HG03469 (cell line): ENCODE results near the gene DCDC1.

ENCODE experiments used
- ATAC-seq: cut with Tn5 transposase; IDR thresholded peaks from one replicate; pipeline ENCODE4 v1.9.1; 2021; ENCODE audit warnings: mild to moderate bottlenecking, moderate library complexity, moderate number of reproducible peaks; ENCODE audit not compliant: unreplicated experiment

Gene DCDC1, protein sequence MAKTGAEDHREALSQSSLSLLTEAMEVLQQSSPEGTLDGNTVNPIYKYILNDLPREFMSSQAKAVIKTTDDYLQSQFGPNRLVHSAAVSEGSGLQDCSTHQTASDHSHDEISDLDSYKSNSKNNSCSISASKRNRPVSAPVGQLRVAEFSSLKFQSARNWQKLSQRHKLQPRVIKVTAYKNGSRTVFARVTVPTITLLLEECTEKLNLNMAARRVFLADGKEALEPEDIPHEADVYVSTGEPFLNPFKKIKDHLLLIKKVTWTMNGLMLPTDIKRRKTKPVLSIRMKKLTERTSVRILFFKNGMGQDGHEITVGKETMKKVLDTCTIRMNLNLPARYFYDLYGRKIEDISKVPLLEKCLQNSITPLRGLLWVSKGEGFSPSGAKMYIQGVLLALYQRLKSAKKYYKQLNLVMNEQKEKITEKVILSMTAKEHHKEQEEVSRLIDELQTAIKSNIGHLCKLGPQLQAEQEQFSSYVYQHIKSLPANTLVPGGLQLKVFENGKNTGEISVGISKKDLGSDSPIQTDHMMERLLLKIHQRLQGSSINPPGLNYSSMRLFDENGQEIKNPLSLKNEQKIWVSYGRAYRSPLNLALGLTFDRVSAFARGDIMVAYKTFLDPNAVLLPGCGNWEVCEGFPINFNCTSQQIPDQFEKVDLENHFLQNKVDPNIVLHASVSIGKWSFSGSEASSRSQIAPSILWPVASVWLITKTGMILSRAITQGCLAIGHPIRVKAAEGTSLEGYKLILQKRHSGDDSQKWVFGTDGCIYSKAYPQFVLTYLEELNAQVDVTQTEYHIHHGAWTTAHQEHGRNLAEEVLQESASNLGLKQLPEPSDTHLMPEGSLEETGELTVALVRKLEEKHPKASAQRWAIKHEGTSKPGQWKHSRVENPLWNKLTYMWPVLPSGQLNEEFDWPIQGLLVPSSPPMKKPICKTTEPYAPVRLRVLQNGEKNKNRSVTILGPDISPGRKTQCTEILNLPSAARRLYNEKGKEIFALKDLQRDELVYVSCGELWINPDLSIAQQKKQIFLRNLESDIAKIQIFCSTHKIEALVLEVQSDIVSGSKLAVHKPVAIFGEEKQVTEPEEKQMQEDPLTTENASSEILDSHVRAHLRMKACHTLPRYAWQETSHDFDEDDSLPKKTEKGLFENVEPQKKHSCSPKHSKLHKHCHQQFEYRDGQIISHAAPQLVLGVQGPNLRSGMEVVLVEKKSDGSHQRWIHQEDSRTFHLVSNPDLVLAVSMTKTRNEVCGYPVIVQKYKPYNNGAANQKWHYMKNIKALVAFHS (N-terminal part only)

DNA sequence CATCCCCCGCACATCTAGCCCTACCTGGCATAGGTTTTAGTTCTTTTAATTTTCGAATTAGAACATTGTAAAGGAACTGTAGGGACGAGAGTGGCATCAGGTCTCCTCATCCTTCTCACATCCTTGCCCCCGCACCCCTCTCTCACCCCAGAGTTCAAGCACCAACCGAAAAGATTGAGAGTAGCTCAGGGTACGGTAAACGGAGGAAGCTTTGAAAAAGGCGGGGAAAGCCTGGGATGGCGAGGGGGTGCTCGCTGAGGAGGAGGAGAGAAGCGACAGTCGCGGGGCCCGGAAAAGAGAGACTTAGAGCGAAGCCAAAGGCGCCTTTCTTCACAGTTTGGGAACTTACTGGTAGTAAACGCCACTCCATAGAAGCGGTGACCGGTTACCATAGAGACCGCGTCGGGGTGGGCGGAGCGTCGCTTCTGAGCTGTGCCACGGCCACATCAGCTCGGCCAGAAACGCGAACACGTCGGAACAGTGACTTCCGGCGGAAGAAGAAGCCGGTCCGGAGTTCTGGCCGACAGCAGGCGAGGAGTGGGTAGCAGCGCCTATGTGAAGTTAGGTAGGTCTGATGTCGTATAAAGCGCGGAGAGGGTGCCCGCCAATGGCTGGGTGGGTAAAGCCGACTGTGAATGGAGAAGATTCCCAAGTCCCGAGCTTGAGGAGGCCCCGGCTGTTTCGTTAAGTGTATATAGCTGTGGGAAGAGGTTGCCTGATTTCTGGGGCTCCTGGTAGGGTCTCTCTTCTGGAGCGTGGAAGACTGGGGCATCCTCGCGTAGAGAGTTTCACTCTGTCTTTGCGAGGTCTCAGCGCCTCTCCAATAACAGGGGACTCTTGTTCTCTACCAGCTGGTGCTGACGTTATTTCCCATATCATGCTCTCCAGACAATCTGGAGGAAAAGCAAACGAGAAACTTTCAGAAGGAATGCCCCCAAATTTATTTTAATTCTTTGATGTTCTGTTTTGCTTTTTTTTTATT, at the start of gene DCDC1, which contains the start of gene DNAJC24:
TSS of gene DCDC1 (minus strand) at position 392 of the 982 bp plus-strand sequence. CDS start 41,459 bp downstream, outside the sequence.
TSS of gene DNAJC24 (plus strand) at position 513 of the 982 bp plus-strand sequence. CDS start 889 bp downstream, outside the sequence.
- ATAC-seq: peak; percentile 98

DNA sequence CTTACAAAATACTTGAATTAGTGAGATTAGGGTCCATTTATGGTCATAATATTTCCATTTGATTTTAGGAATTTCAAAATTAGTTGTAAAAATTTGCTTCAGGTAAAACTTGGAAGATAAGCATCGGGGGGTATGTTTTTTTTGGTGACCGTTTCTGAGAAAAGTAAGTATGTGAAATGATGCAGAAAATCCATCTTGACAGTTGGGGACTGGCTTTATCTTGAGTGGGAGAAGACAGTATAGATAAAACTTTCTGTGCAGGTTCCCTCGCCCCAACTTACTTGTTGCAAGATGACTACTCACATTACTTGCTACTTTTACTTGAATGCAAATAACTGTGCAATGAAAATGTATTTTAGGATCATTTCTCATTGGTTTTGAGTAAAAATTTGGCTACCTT, 49.6 kb upstream of the DCDC1 start:
- ATAC-seq: no peak

DNA sequence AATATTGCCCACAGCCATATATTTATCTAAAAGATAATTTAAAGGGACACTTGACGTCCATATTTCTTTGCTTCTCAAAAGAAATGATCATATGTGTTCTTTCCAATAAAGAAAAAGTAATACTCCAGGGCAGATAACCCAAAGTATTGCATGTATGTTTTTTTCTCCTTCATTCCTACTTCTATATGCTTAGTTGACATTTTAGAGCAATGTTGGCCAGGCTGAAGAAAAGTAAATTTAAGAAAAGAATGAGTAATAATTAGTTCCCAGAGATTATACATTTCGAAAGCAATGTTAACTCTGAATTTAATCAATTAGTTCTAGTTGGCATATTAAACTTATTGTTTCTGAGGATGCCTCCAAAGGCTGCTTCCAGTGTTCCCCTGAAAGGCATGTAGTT, 48.3 kb upstream of the DCDC1 start:
- ATAC-seq: no peak

DNA sequence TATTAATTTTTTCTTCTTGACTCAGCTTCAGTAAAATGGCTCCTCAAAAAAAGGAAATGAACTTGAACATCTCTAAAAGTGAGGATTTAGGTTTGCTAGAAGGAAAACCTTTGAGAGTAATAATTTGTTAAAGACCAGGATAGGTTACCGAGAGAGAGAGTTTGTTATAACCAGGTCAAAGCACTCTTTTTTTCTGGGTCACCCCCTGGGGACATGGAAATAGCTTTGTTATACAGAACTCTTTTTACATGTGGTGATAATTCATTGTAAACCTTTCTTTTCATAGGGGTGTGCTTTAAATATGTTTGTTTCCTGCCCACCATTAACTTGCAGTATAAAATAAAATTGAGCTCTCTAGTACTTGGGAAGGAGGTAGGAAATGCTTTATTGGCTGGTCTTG, 47.8 kb upstream of the DCDC1 start:
- no peak for ATAC-seq

DNA sequence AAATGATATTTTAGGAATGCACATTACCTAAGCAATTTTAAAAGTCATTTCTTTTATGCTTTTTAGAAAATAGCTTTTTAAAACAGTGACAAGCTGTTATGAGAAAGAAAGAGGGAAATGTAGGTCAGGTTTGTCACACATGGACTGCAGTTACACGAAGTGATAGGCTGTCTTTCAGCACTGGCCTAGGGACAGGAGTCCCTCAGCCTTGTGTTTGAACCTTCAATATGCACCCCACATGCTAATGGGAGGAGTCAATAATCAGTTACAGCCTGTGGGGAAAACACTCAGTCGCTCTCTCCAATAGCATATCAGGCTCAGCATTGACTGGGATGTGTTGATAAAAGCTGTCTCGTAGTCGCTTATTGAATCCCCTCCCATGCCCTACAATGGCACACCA, 45.9 kb upstream of the DCDC1 start:
- ATAC-seq: no peak

DNA sequence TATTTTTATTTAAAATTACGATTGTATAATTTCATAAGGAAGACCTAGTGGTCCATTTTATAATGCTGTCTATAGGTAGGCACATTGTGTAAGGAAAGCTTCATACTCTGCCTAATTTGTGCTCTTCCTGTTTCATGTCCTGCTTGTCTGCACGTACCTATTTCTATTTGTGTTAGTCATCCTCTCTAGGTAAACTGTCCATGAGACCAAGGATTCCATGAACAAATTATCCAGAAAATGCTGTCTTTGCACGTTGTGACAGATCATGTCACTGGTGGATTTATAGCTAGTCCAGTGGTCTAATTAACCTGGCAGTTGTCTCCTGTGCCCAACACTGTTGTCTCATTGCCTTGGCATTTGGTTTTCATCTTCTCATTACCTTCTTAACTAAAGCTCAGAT, 44.8 kb upstream of the DCDC1 start:
- no peak for ATAC-seq

DNA sequence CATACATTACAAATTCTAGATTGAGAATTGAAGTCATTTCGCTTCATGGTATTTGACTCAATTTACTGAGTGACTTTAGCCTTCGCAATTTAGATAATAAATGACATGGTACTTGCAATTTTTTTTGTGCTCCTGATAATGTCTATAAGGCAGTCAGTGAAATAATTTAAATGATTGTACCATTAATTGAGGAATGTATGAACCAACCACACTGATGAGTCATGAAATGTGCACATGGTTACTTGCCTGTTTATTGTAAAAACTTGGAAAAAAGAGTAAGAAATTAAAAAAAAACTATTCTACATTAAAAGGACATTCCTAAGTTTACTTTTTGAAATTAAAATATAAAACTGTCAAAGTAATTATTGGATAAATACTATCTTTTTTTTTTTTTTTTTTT, 43.4 kb upstream of the DCDC1 start:
- no peak for ATAC-seq

DNA sequence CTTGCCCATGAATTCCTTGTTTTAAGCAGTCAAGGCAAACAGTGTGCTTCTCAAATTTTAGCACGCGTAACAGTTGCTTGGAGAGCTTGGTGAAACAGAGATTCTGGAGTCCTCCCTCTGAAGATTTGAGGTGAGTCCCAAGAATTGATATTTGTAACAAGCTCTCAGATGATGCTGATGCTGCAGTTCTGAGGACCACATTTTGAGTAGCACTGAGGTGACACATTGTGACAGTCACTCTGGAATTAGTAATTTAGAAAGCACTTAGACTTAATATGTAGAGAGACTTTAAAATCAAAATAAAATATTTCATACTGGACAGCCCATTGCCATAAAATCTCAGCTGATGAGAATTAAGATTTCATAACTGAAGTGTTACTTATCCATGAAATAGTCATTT, 38.7 kb upstream of the DCDC1 start:
- ATAC-seq: no peak

DNA sequence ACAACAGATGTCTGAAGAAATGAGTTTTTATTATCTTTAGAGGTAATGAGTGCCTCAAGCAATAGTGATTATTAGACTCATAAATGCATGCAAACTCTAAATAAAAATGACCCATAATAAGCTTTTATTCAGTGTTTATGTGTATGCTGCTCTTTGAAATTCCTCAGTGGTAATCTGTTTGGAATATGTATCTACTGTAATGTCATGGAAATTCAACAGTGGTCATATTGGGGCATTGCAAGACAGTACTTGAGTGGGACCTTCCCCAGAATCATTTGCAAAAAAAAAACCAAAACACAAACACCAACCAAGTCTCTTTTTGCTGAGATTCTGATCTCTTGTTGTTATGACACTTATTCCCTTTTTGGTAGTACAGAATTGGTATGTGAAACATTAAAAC, 35.1 kb upstream of the DCDC1 start:
- ATAC-seq: no peak

DNA sequence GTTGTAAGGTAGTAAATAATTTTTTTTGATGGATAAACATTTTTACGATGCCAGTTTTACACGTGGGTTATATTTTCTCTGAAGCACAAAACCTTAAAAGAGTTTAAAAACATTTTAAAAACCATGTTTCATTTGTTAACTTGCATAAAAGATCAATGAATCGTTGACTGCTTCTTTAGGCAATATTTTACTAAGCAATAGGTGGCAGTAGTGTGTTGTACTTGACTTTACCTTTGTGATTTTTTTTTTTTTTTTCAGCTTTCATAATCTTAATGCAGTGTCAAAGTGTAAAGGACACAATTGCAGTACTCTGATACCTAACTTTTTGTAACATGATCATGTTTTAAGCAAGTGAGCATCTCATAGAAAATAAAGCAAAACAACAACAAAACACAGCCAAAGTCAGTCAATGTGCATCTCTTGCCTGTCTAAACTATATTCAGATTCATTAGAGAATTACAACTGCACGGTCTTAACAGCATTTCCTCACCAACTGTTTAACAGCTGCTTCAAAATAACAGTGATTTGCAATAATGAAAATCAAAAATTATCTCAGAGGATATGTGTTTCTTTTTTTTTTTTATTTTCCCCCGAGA, 27.8 kb upstream of the DCDC1 start:
- ATAC-seq: peak; percentile 46

DNA sequence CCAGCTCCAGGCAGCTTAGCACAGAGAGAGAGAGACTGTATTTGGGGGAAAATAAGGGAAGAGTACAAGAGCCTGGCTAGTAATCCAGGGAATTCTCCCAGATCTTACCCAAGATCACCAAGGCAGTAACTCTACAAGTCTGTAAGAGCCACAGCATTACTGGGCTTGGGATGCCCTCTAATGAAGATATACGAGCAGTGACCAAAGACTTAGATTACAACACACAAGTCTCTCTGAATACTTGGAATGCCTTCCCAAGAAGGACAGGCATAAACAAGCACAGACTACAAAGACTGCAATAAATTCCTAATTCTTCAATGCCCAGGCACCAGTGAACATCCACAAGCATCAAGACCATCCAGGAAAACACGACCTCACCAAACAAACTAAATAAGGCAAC, 17.8 kb upstream of the DCDC1 start:
- ATAC-seq: no peak

DNA sequence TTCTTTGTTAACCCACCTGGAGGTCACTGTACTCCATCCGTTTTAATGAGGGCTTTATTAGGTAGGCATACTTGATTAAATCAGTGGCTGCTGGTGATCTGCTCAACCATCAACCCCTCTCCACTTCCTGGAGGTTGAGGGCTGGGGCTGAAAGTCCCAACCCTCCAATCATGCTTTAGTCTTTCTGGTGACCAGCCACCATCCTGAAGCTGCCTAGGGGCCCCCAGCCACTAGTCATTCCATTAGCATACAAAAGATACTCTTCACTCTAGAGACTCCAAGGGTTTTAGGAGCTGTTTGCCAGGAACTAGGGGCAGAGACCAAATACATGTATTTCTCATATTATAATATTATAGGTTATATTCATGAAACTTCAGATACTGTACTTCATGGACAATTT, 13.6 kb upstream of the DCDC1 start:
- ATAC-seq: no peak

DNA sequence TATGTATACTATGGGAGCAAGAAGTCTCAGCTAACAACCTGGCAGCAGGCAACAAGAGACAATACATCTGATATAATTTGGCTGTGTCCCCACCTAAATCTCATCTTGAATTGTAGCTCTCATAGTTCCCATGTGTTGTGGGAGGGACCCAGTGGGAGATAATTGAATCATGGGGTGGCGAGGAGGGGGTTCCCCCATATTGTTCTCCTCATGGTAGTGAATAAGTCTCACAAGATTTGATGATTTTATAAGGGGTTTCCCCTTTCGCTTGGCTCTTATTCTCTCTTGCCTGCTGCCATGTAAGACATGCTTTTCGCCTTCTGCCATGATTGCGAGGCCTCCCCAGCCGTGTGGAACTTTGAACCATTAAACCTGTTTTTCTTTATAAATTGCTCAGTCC, 6.3 kb upstream of the DCDC1 start:
- ATAC-seq: no peak

DNA sequence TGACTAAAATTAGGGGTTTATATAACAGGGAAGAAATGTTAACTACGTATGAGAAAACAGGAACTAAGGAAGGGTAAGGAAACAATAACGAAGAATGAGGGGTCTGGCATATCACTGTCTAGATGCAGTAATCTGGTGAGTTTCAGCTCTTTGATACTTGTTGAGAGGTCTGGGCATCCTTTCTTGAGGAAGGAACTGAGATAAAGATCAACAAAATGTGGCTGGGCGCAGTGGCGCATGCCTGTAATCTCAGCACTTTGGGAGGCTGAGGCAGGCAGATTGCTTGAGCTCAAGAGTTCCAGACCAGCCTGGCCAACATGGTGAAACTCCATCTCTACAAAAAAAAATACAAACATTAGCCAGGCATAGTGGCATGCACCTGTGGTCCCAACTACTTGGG, 2.7 kb downstream of the DCDC1 start:
- no peak for ATAC-seq

DNA sequence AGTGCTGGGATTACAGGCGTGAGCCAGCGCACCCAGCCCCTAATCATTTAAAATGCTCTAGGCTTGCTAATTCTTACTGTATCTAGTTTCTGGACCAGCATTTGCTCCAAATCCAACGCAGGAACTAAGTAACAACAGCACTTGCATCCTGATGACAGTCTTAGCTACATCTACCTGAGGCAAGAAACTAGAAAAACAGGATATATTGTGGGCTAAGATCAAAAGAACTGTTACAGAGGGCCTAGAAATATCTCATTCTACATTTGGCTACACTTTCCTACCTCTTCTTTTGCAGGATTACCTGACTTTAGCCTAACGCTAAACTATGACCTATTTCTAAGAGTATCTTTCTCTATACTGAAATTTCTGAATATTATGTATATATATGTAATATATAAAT, 7.8 kb downstream of the DCDC1 start:
- ATAC-seq: no peak

DNA sequence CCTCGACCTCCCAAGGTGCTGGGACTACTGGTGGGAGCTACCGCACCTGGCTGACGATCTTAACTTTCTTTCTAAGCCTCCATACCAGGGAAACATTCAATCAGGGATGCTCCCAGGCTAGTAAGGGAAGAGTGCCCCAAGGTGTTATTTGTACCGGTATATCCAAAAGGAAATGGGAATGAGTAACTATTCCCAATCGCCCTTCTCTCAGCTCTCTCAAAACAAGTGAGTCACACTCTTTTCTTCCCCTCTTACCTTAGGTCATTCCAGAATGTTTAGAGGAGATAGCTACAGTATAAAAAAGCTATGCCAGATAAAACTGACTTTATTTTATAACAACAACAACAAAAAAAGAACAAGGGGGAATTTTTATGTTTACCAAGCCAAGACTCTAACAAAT, 13.7 kb downstream of the DCDC1 start:
- ATAC-seq: no peak

DNA sequence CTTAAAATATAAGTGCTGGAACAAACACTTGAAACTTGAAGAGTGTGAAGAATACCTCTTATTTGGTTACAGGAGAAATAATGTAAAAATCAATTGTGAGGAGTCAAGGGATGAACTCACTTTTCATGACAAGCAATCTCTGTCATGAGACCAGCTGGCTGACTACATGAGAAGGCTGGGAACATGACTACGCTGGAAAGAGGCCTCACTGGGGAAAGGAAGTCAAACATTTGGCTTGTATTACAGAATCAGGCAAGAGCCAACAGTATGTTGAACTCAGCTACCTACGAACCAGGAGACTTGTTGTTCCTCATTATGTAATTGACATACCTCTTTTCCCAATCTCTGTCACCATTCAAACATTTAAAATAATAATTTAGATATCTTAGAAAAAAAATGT, 14.4 kb downstream of the DCDC1 start:
- no peak for ATAC-seq

DNA sequence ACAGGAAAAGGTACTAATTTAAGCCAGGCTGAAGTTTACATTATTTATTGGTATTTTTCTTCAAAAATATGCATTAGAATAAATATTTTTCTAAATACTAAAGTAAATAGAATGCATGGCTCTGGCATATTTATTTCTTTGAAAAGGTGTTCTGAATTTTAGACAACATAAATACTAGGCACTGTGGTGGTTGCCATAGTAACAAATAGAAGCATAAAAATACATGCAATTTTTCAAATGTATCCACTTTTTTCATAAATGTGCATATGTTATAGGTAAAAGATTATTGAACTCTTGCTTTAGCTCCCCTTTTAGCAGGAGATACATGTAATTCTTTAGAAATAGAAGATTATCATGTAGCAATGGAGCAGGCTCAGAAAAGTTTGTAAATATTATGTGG, 18.4 kb downstream of the DCDC1 start:
- ATAC-seq: no peak

DNA sequence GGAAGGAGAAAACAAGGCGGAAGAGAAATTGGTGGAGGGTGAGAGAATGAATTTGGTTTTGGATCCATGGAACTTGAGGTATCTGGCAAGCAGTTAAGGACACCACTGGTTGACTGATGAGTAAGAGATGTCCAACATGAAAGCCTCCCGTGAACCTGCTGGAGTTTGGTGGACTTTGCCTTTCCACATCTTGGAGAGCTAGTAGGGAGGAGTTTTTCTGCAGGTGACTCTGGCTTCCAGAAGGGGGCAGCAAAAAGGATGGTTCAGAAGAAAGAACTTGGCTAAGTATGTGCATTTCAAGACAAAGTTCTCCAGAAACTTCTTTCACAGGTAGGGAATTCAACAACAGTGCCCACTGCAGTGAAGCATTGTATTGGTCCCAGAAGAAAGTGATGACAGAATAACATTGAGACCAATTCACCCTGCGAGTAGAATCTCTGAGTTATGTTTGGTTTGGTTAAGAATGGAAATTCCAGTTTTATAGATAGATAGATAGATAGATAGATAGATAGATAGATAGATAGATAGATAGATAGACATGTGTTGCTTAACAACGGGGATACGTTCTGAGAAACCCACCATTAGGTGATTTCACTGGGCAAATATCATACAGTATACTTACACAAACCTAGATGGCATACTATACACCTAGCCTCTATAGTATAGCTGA, 28.5 kb downstream of the DCDC1 start:
- ATAC-seq: no peak
